Trophoblast cell (in vitro differentiated cells and primary cell): ENCODE data around the gene OR2V2.

Source experiments
- DNase-seq, 2 donors: peaks; one replicate each; pipeline ENCODE4 v3.0.0-alpha.2; 2016
- H2AFZ ChIP-seq: 2 replicates; pipeline ENCODE4 v1.6.1; 2013; ENCODE audit warnings: low read length, moderate library complexity, mild to moderate bottlenecking; ENCODE audit not compliant: insufficient read depth, poor library complexity
- H2AK5ac ChIP-seq: 2 replicates; pipeline ENCODE4 v1.6.1; 2013; ENCODE audit warnings: mild to moderate bottlenecking, low read length
- H2BK120ac ChIP-seq: 2 replicates; pipeline ENCODE4 v1.6.1; 2013; ENCODE audit warnings: low read length, mild to moderate bottlenecking, moderate library complexity; ENCODE audit not compliant: insufficient read depth, poor library complexity
- H2BK12ac ChIP-seq: 2 replicates; pipeline ENCODE4 v1.6.1; 2013; ENCODE audit warnings: mild to moderate bottlenecking, low read length, moderate library complexity
- H2BK5ac ChIP-seq: 2 replicates; pipeline ENCODE4 v1.6.1; 2013; ENCODE audit warnings: low read length, low read depth, moderate library complexity, mild to moderate bottlenecking; ENCODE audit not compliant: poor library complexity
- H3K14ac ChIP-seq: 2 replicates; pipeline ENCODE4 v1.6.1; 2013; ENCODE audit warnings: mild to moderate bottlenecking, low read length
- H3K18ac ChIP-seq: 2 replicates; pipeline ENCODE4 v1.6.1; 2013; ENCODE audit warnings: mild to moderate bottlenecking, low read length
- H3K23ac ChIP-seq: 2 replicates; pipeline ENCODE4 v1.6.1; 2013; ENCODE audit warnings: low read length
- H3K27ac ChIP-seq: 2 replicates; pipeline ENCODE4 v1.5.1; 2013; ENCODE audit warnings: low read depth, mild to moderate bottlenecking, inconsistent platforms, low read length, moderate library complexity
- H3K27me3 ChIP-seq: 2 replicates; pipeline ENCODE4 v1.6.1; 2013; ENCODE audit warnings: inconsistent platforms, mild to moderate bottlenecking, low read length, moderate library complexity; ENCODE audit not compliant: insufficient read depth
- H3K36me3 ChIP-seq, 2 experiments: 1 replicate in 1 of 2; 2 replicates in 1 of 2; pipeline ENCODE4 v1.6.1; 2013; ENCODE audit warnings: low read length in 2 of 2, mild to moderate bottlenecking in 2 of 2, moderate library complexity in 1 of 2; ENCODE audit not compliant: insufficient read depth in 2 of 2, control insufficient read depth in 1 of 2
- H3K4ac ChIP-seq: 2 replicates; pipeline ENCODE4 v1.6.1; 2013; ENCODE audit warnings: low read depth, mild to moderate bottlenecking, low read length, moderate library complexity
- H3K4me1 ChIP-seq, 2 experiments: 1 replicate in 1 of 2; 2 replicates in 1 of 2; pipeline ENCODE4 v1.6.1; 2013; ENCODE audit warnings: low read length in 2 of 2, mild to moderate bottlenecking in 2 of 2, moderate library complexity in 1 of 2; ENCODE audit not compliant: insufficient read depth in 2 of 2, control insufficient read depth in 1 of 2
- H3K4me2 ChIP-seq: 2 replicates; pipeline ENCODE4 v1.6.1; 2013; ENCODE audit warnings: inconsistent platforms, mild to moderate bottlenecking, low read length, moderate library complexity
- H3K4me3 ChIP-seq: 2 replicates; pipeline ENCODE4 v1.5.1; 2013; ENCODE audit warnings: mild to moderate bottlenecking, low read depth, low read length, inconsistent platforms
- H3K79me1 ChIP-seq: one replicate; pipeline ENCODE4 v1.6.1; 2013; ENCODE audit warnings: low read length
- H3K79me2 ChIP-seq: 2 replicates; pipeline ENCODE4 v1.6.1; 2013; ENCODE audit warnings: low read length, mild to moderate bottlenecking; ENCODE audit not compliant: control insufficient read depth, insufficient read depth, poor library complexity
- H3K9ac ChIP-seq: 2 replicates; pipeline ENCODE4 v1.6.1; 2013; ENCODE audit warnings: mild to moderate bottlenecking, low read length
- H3K9me3 ChIP-seq: 2 replicates; pipeline ENCODE4 v1.6.1; 2013; ENCODE audit warnings: low read depth, mild to moderate bottlenecking, control low read depth, inconsistent platforms, low read length; ENCODE audit not compliant: insufficient read depth
- H4K12ac ChIP-seq: 2 replicates; pipeline ENCODE4 v1.6.1; 2013; ENCODE audit warnings: low read depth, mild to moderate bottlenecking, low read length, moderate library complexity
- H4K8ac ChIP-seq: 2 replicates; pipeline ENCODE4 v1.6.1; 2013; ENCODE audit warnings: low read depth, mild to moderate bottlenecking, low read length, moderate library complexity
- H4K91ac ChIP-seq: one replicate; pipeline ENCODE4 v1.6.1; 2013; ENCODE audit warnings: low read depth, mild to moderate bottlenecking, low read length, moderate library complexity
- WGBS: extraction: QIAGEN DNeasy Blood & Tissue Kit; methylation state at CpG from one replicate; pipeline ENCODE4 v1.1.7; 2013; ENCODE audit warnings: missing lambda C conversion rate; ENCODE audit not compliant: insufficient read length, insufficient coverage; ENCODE audit errors: extremely low coverage; 5-methylcytosine and 5-hydroxymethylcytosine counted together

Gene OR2V2

DNA sequence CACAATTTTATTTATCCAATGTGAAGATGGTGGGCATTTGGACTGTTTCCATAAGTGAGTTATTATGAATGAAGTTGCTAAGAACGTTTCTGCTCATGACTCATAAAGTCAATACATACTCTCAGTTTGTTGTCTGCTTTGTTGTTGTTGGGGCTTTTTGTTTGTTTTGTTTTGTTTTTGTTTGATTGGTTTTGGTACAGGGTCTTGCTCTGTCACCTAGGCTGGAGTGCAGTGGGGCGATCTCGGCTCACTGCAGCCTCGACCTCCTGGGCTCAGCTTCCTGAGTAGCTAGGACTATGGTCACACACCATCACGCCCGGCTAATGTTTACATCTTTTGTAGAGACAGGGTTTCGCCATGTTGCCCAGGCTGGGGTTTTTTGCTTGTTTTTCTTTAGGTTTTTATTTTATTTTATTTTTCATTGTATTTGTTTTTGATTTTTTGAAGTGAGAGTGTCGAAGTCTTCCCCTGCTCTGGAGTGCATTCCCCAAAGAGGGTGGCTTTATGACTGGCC is 39.7 kb downstream of the OR2V2 start:
- H3K18ac ChIP-seq, result no peak overlapping the region
- no peak overlapping the region for H3K4ac ChIP-seq
- peaks cover 10% of the 10 kb centered on the region for H3K27me3 ChIP-seq
- peaks cover 5% of the 10 kb centered on the region for H3K79me2 ChIP-seq
- no peak overlapping the region for H4K91ac ChIP-seq
- no peak overlapping the region for H3K23ac ChIP-seq
- H4K8ac ChIP-seq, result peak overlapping the region; percentile 54
- no peak overlapping the region for H2BK120ac ChIP-seq
- no peak for DNase-seq
- peaks cover 8% of the 10 kb centered on the region for H3K79me1 ChIP-seq
- no peaks in the 10 kb centered on the region for H3K4me1 ChIP-seq
- H2AFZ ChIP-seq, result no peak overlapping the region
- no CpG with 5 or more reads among the region's 8 CpGs for WGBS
- no peak overlapping the region for H3K9ac ChIP-seq
- H3K4me2 ChIP-seq, result peak overlapping the region; percentile 54
- H3K4me3 ChIP-seq, result peak overlapping the region; percentile 61
- H2AK5ac ChIP-seq, result no peak overlapping the region
- no peak overlapping the region for H3K14ac ChIP-seq
- H3K9me3 ChIP-seq, result no peaks in the 10 kb centered on the region
- no peaks in the 10 kb centered on the region for H3K36me3 ChIP-seq
- H2BK5ac ChIP-seq, result no peak overlapping the region
- no peak overlapping the region for H4K12ac ChIP-seq
- no peak overlapping the region for H2BK12ac ChIP-seq
- no peak overlapping the region for H3K27ac ChIP-seq

- H2AFZ ChIP-seq, result no peak overlapping the region
- no peak overlapping the region for H2AK5ac ChIP-seq
- peaks cover 10% of the 10 kb centered on the region for H3K27me3 ChIP-seq
- H4K91ac ChIP-seq, result no peak overlapping the region
- peak overlapping the region; percentile 54 for H4K8ac ChIP-seq
- no peak overlapping the region for H3K14ac ChIP-seq
- DNase-seq, result peak; percentile 91 to 94
- H3K4ac ChIP-seq, result no peak overlapping the region
- H3K9me3 ChIP-seq, result no peaks in the 10 kb centered on the region
- no peak overlapping the region for H3K27ac ChIP-seq
- WGBS, result no CpG with 5 or more reads among the region's 37 CpGs
- no peak overlapping the region for H3K23ac ChIP-seq
- H2BK12ac ChIP-seq, result no peak overlapping the region
- H3K36me3 ChIP-seq, result no peaks in the 10 kb centered on the region
- H3K79me2 ChIP-seq, result peaks cover 6% of the 10 kb centered on the region
- no peak overlapping the region for H3K18ac ChIP-seq
- H3K4me3 ChIP-seq, result peak overlapping the region; percentile 66
- H4K12ac ChIP-seq, result no peak overlapping the region
- peaks cover 4% of the 10 kb centered on the region in 2 experiments for H3K4me1 ChIP-seq
- H3K4me2 ChIP-seq, result peak overlapping the region; percentile 54
- H3K79me1 ChIP-seq, result peaks cover 8% of the 10 kb centered on the region
- no peak overlapping the region for H3K9ac ChIP-seq
- no peak overlapping the region for H2BK5ac ChIP-seq
- no peak overlapping the region for H2BK120ac ChIP-seq
Measured at GRCh38 chr5:181187500-181188213, 40.3 kb downstream of the OR2V2 start.

GRCh38 chr5:181188700-181189362 is 41.4 kb downstream of the OR2V2 start:
- Histone ChIP-seq H2AK5ac (no peak overlapping the region), H3K79me1 (peaks cover 8% of the 10 kb centered on the region), H2BK12ac (no peak overlapping the region), H3K9me3 (no peaks in the 10 kb centered on the region), H3K23ac (no peak overlapping the region), H3K18ac (peak overlapping the region; percentile 66), H2AFZ (peak overlapping the region; percentile 77), H3K27me3 (peaks cover 10% of the 10 kb centered on the region), H3K79me2 (peaks cover 6% of the 10 kb centered on the region), H2BK5ac (no peak overlapping the region), H2BK120ac (no peak overlapping the region), H3K4me1 (peaks cover 4% of the 10 kb centered on the region in 2 experiments), H3K9ac (peak overlapping the region; percentile 39), H3K4ac (no peak overlapping the region), H3K14ac (peak overlapping the region; percentile 46), H4K91ac (peak overlapping the region; percentile 39), H3K36me3 (no peaks in the 10 kb centered on the region), H4K12ac (peak overlapping the region; percentile 91), H3K4me2 (peak overlapping the region; percentile 100), H3K4me3 (peak overlapping the region; percentile 86), H4K8ac (peak overlapping the region; percentile 64), H3K27ac (no peak overlapping the region)
- peak; percentile 89 to 95 for DNase-seq
- no CpG with 5 or more reads among the region's 35 CpGs for WGBS

DNA sequence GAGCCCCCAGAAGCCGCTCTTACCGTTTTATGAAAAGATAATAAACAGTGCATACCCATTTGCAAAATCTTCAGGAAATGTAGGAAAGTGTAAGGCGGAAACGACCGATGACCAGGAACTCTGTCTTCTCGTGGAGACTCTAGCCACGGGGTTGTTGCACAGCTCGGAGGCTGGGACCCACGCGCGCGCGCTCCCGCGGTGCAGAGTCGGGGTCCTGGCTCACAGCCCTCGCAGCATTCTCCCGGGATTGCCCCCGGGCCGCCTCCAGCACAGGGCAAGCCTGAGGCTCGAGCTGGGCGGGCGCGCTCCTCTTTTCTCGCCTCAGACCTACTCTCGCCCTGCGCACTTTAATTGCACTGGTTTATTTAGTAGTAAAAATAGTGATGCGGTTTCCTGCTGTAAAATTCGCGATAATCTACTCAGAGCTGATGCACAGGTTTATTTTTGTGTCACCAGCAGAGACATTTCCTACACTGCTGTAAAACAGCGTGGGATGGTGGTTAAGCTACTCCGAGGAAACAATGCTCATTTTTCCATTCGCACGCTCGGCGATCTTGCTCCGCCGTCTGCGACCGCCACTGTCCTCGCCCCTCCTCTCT is 42.1 kb downstream of the OR2V2 start:
- no peak overlapping the region for H3K9ac ChIP-seq
- H4K12ac ChIP-seq, result no peak overlapping the region
- no peaks in the 10 kb centered on the region for H3K36me3 ChIP-seq
- no peaks in the 10 kb centered on the region for H3K9me3 ChIP-seq
- no peak overlapping the region for H2BK120ac ChIP-seq
- no CpG with 5 or more reads among the region's 41 CpGs for WGBS
- peak overlapping the region; percentile 86 for H3K4me3 ChIP-seq
- no peak overlapping the region for H3K23ac ChIP-seq
- peaks cover 7% of the 10 kb centered on the region for H3K79me1 ChIP-seq
- no peak overlapping the region for H3K18ac ChIP-seq
- H3K27me3 ChIP-seq, result peaks cover 10% of the 10 kb centered on the region
- peak in 1 of 2 donors; percentile 55 for DNase-seq
- H2AK5ac ChIP-seq, result no peak overlapping the region
- no peak overlapping the region for H3K14ac ChIP-seq
- H3K4me2 ChIP-seq, result peak overlapping the region; percentile 100
- no peak overlapping the region for H2BK5ac ChIP-seq
- no peak overlapping the region for H4K91ac ChIP-seq
- H3K27ac ChIP-seq, result no peak overlapping the region
- H4K8ac ChIP-seq, result no peak overlapping the region
- H3K4me1 ChIP-seq, result peaks cover 4% of the 10 kb centered on the region in 2 experiments
- H3K79me2 ChIP-seq, result peaks cover 6% of the 10 kb centered on the region
- H3K4ac ChIP-seq, result no peak overlapping the region
- H2BK12ac ChIP-seq, result no peak overlapping the region
- H2AFZ ChIP-seq, result peak overlapping the region; percentile 77
